ENCODE data around the gene FGD5. TPM values are rescaled to one million over a fixed set of nuclear protein-coding genes. Genes with fewer than 3 reads are reported as not detected.

FGD5 gene
- total and polyA plus RNA-seq, 9 of the 15 experiments (the other 6 are each of a cell fraction or from before 2014, with no cell fraction given) = 0.18 TPM; not detected in 8

GRCh38 chr3:14862661-14863230 is 44.0 kb downstream of the FGD5 start:
- no TSS peak for BruUV-seq (replicated peaks)
- H3K27me3 ChIP-seq (ENCODE audit: control insufficient read depth in 2 of 2, insufficient read depth in 2 of 2, low read length in 2 of 2) = peaks cover 35 to 68% of the 10 kb centered on the region in 2 experiments
- H3K36me3 ChIP-seq (ENCODE audit: control insufficient read depth, insufficient read depth, low read length) = no peaks in the 10 kb centered on the region
- no peak overlapping the region for H3K4me2 ChIP-seq (ENCODE audit: insufficient read depth, low read length)
- FAIRE-seq = no peak
- H3K9ac ChIP-seq (ENCODE audit: insufficient read depth in 1 of 2, low read depth in 2 of 2, low read length in 2 of 2) = no peak overlapping the region
- H3K9me3 ChIP-seq (replicated peaks; ENCODE audit: control insufficient read depth, insufficient read depth, low read depth, low read length) = no peaks in the 10 kb centered on the region
- H3K9me1 ChIP-seq (ENCODE audit: control insufficient read depth, insufficient read depth, low read length) = no peaks in the 10 kb centered on the region
- no peaks in the 10 kb centered on the region for H3K79me2 ChIP-seq (ENCODE audit: control insufficient read depth, insufficient read depth, low read length)
- WGBS (ENCODE audit: insufficient coverage, low coverage, missing lambda C conversion rate) = 0% methylated on average over 5 of the region's 5 CpGs
- ChIA-PET POLR2A (interaction anchor here (0.9 to 2.5 kb wide), 2 partner anchors 15 to 29 kb away, joined by 3 to 8 read pairs; no protein-coding TSS in a partner anchor), CTCF (ENCODE audit: low intra/inter-chr PET ratio) (no interaction called here)
- no peak overlapping the region for H2AFZ ChIP-seq (ENCODE audit: low read depth, low read length)
- no peak for ATAC-seq
- no peak overlapping the region for H3K4me3 ChIP-seq
- intact Hi-C loops (cut with micrococcal nuclease) (loop anchor here (5.0 kb wide), 1 partner anchor 70 kb away; no protein-coding TSS in a partner anchor), in situ Hi-C loops (cut with MboI) (no loop called here)
- H3K27ac ChIP-seq (ENCODE audit: extremely low read depth, low read depth, low read length) = no peak overlapping the region
- H4K20me1 ChIP-seq (replicated peaks; ENCODE audit: control insufficient read depth, insufficient read depth, low read length) = peaks cover 10% of the 10 kb centered on the region; the same call in 1 of the 2 replicates
- H3K4me1 ChIP-seq (replicated peaks in 1 of 2; ENCODE audit: control insufficient read depth in 2 of 2, insufficient read depth in 2 of 2, low read length in 2 of 2) = no peaks in the 10 kb centered on the region
- DNase-seq (ENCODE audit: extremely low read depth in 1 of 4, low spot score in 3 of 4) = no peak
- no peak for TF ChIP-seq CHD4 (IDR thresholded peaks at IDR 0.05; ENCODE audit: insufficient read depth, insufficient replicate concordance, low read depth, low read length, poor library complexity, severe bottlenecking)
- TF ChIP-seq HDAC1 (IDR thresholded peaks at IDR 0.05) = no peak
- no peak for TF ChIP-seq STAT6 (CRISPR knock-in tag; IDR thresholded peaks at IDR 0.05)
- no peak for TF ChIP-seq CSDE1 (IDR thresholded peaks at IDR 0.05)
- no peak for TF ChIP-seq ZNF395 (CRISPR knock-in tag; IDR thresholded peaks at IDR 0.05)
- no peak for TF ChIP-seq CREB3 (tag; conservative IDR thresholded peaks at IDR 0.05; ENCODE audit: low read depth)
- no peak for TF ChIP-seq ID3 (CRISPR knock-in tag; IDR thresholded peaks at IDR 0.05)
- no peak for TF ChIP-seq ID3 (tag; IDR thresholded peaks at IDR 0.05)
- TF ChIP-seq COPS2 (conservative IDR thresholded peaks at IDR 0.05) = no peak

Measured in K562 (cell line).